Measurements from ENCODE around the gene RADIL.

RADIL gene

GRCh38 chr7:4754433-4755010 is 129.0 kb downstream of the RADIL start:
- no peak for DNase-seq (ENCODE audit: low read depth, low spot score)

- DNase-seq (ENCODE audit: low read depth, low spot score), result no peak
Observed at GRCh38 chr7:4753598-4754432, 129.7 kb downstream of the RADIL start.

- no peak for DNase-seq (ENCODE audit: low read depth, low spot score)
Observed at GRCh38 chr7:4751398-4751947, 132.0 kb downstream of the RADIL start.

GRCh38 chr7:4749798-4750197 is 133.7 kb downstream of the RADIL start:
- no peak for DNase-seq (ENCODE audit: low read depth, low spot score)

GRCh38 chr7:4749363-4749762 is 134.2 kb downstream of the RADIL start:
- no peak for DNase-seq (ENCODE audit: low read depth, low spot score)
